NCI-H82 (cell line): ENCODE data around the gene PRKG1.
A peak's percentile ranks its signal among the peaks of the same experiment; 100 is the strongest.
"Not testable (repeated sequence)": the region's sequence is repeated elsewhere in the genome, so short reads cannot be mapped to it uniquely, and the experiment has no call there.

Experiments
- DNase-seq: peaks from one replicate; lab custom pipeline; 2025; lab: John Stamatoyannopoulos, UW

Gene PRKG1

DNA sequence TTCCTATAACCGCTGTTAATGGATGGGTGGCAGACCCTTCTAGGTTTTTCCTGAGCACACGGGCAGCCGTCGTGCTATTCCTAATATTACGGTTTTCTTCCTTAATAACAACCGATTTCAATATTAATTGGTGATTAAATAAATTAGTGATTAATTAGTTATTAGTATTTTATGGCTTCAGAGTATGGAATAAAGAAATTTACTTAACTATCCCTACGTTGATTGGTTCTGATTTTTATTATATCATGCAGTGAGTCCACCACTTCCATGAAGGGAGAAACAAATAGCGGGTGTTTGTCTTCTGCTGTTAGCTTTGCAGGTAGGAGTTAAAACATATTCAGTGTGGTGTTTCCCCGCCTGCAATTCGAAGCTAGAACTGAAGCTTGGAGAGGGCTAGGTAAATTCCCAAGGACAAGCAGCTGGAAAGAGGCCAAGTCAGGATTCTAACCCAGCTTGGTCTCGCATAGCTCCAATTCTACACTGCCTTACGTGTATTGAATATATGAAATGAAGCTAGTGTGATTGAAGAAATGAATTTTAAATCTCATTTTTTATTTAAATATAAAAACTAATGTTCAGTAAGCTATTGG, 626.0 kb downstream of the PRKG1 start:
- DNase-seq = peak; percentile 16

DNA sequence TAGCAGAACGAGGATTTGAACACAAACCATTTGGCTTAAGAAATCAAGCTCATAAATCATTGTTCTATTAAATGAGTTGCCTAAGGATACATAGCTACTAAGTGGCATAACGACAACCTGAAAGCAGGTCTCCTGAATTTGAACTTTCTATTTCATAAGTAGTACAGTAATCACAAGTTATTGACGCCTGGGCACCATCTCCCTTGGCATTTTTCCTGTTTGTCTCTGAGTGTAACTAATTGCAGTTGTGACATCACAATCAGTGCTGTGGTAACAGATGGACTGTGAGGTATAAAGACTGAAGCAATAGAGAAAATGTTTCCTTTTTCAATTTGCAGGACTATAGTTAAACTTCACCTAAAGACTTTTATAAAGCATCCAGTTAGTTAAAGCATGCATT, 631.5 kb downstream of the PRKG1 start:
- no peak for DNase-seq

DNA sequence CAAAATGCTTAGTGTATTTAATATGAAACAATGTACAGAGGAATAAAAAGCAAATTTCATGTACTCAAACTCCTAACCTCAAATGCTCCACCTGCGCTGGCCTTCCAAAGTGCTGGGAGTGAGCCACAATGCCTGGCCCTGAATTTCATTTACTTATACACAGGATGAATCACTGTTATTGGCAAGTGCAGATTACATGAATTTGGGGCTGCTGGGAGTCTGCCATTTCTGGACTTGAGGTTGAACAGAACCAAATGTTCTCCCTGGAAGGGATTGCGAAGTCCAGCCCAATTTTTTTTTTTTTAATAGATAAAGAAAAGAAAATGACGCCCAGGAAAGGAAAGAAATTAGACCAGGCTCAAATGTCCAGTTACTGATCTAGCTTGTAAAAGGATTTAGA, 631.9 kb downstream of the PRKG1 start:
- DNase-seq = no peak

- no peak for DNase-seq
These were observed 633.1 kb downstream of the PRKG1 start for GRCh38 chr10:51707392-51707791.

- DNase-seq = no peak
These were observed 633.6 kb downstream of the PRKG1 start for GRCh38 chr10:51707821-51708424.

DNA sequence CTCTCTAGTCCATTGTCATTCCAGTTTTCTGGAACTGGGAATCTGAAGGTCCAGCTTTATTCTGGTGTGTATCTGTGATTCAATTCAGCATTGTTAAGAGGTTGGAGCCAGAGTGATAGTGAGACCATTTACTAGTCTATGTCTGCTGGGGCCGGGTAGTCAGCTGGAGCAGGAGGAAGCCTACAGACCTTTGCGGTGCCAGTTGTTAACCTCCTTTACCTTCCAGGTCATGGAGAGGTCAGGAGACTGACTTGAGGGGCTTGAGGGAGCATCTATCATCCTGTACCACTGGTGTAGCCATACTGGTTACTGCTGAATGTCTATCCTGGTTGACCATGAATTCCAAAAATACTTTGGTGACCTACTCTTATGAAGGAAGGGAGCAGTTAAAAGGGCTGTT, 634.3 kb downstream of the PRKG1 start:
- DNase-seq = no peak

DNA sequence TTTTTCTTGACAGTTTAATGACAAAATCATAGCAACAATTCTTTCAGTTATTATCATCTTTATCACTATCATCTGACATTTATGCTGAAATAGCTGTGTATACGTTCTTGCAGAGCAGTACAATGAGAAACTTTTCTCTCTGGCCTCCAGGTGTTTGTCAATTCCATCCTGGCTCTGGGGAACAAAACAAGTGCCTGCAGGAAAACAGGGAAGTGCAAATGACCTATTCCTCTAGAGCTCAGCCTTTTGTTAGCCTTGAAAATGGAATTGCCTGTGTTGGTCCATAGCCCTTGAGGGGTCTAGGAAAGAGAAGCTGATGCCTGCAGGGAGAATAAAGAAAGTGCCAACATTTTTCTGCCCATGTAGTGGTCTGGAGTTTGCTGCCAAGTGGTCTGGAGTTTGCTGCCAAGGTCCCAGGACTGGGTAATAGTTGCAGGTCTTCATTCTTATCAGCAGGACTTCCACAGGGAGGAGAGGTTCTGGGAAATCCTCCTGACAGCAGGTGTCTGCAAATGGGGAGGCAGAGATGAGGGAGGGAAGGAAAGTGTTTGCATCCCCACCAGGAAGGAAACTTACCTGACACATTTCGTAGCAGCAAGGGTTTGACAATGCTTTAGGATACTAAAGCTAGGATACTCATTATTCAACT, 635.2 kb downstream of the PRKG1 start:
- DNase-seq = no peak

DNA sequence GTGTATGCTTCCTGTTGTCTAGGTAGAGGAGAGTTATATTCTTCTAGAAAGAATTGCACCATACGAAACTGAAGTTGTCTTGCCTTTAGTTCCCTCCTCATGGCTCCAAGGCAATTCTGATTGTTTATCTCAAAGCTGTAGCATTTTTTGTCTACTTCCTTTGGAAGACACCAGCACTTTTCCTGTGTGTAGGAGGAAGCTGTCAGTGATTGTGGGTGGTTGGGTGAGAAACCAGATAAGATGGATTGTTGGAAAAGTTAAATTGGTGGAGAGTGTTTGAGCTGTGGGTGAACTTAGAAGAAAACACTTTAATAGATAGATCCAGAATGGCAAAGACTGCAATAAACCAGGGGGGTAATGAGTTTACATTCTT, 637.2 kb downstream of the PRKG1 start:
- no peak for DNase-seq

DNA sequence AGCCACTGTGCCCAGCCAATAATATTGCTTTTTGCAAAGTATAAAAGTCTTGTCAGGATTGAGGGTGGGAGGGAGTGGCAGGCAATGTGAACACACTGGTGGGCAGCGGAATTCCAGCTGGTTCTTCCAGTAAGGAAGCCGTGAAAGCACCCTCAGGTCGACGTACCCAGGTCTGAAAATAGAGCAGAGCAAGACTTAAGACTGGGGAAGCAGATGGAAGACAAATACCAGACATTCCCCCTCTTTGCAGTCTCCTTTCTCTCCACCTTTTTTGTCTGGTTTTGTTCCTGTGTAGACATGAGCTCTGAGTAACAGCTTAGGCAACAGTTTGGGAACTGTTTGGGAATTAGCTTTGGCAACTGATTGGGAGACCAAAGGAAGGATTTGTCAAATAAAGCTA, 642.7 kb downstream of the PRKG1 start:
- no peak for DNase-seq

GRCh38 chr10:51718804-51719291, 644.6 kb downstream of the PRKG1 start:
- no peak for DNase-seq

- DNase-seq = no peak
These were observed 649.8 kb downstream of the PRKG1 start for GRCh38 chr10:51724038-51724437.

DNA sequence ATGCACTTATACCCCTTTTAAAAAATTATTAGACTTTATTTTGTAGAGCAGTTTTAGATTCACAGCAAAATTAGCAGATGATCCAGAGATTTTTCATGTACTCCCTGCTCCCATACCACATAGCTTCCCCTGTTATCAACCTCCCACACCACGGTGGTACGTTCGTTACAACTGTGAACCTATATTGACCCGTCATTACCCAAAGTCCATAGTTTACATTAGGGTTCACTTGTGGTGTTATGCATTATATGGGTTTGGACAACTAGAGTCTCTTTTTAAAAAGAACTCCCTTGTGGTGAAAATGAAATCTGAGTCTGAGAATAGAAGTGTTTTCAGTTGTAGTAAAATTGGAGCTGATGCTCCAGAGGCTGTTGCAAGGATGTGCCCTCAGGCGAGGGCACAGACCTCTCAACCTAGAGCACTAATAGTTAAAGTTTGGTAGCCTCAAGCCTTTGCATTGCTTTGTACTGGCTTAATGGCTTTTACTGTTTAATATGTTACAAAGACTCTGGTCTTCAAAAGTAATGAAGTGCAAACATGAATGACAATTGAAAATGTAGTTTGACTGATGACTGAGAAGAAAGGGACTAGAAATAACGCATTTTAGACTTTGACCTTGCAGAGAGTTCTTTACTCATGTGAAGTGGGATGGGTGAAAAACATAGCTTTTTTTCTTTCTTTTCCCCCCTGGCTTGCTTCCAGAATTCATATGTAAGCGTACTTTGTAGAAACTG, 655.7 kb downstream of the PRKG1 start:
- no peak for DNase-seq

DNA sequence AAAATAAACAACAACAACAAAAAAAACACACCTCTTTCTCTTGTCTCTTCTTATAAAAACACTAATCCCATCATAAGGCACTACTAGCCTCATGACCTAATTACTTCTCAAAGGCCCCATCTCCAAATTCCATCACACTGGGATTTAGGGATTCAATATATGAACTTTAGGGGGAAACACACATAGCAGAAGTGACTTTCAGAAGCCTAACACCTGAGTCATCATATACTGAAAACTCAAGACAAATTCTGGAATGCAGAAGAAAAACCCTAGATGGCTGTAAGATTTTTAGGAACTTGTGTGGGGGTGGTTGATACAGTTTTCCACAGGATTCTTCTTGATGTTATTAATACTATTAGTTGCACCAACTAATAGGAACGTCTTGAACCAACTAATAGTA, 658.8 kb downstream of the PRKG1 start:
- no peak for DNase-seq

- DNase-seq = peak; percentile 74
These were observed 668.9 kb downstream of the PRKG1 start for GRCh38 chr10:51743146-51743545.

DNA sequence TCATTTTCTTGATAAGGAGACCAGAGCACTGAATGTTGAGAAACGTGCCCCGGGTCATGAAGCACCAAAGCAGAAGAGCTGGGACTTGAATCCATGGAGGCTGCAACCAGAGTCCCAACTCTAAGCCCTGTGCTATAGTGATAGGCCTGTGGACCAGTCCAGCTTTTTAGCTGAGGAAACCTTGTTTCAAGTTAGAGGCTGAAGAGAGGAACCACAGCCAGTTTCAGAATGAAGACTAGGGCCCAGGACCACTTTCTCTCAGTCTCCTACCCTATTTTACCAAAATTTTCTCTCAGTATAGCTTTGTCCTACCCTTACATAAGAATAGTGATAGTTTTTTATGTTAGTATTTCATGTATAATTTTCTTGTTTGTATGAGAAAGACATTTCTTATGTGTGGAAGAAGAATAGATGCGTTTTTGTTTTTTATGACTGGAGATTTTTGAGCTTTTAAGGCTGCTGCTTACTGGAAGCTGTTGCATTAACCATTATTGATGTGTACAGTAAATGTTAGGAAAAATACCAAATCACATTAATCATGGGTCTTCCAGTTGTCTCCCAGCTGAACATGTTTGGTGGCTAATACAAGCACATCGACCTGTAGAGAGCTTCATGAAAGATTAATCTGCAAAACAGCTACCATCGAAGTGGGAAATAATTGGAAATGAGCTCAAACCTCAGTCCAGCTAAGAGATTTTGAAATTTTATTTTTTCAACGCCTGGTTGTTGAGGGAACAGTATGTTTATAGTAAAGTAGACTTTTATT, 670.1 kb downstream of the PRKG1 start:
- DNase-seq = no peak

DNA sequence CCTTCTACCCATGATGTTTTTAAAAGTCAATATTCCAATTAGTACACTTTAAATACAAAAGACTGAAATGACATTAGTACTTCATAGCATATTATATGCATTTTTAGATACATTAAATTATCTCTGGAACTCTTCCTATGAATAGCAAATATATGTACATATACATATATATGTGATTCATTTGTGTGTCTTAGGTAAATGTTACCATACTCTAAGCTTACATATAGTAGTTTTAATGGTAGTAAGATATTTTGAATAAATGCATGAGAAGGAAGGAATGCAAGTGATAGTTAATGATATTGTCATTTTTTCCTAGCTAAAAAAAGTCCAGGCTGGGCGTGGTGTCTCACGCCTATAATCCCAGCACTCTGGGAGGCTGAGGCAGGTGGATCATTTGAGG, 671.1 kb downstream of the PRKG1 start:
- DNase-seq = no peak

DNA sequence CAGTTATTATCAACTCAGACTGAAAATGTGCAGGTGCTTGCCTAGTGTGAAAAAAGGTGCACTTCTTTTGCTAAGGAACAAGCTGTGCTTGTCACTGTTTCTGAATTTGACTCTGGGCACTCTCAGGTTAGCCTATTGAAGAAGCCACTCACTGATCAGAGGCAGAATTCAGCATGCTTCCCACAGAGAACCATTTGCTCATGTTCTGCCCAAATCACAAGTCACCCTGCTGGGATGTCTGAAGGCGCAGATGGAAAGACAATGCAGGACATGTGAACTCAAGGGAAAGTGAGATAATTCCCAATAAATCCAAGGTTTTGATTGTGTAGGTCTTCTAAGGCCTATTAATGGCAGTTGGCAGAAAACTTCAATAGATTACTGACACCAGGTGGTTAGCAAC, 672.9 kb downstream of the PRKG1 start:
- no peak for DNase-seq

GRCh38 chr10:51748959-51749358, 674.7 kb downstream of the PRKG1 start:
- DNase-seq = no peak

GRCh38 chr10:51758366-51758765, 684.1 kb downstream of the PRKG1 start:
- DNase-seq = no peak

DNA sequence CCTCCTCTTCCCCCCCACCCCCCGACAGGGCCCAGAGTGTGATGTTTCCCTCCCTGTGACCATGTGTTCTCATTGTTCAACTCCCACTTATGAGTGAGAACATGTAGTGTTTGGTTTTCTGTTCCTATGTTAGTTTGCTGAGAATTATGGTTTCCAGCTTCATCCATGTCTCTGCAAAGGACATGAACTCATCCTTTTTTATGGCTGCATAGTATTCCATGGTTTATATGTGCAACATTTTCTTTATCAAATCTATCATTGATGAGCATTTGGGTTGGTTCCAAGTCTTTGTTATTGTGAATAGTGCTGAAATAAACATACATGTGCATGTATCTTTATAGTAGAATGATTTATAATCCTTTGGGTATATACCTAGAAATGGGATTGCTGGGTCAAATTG, 684.6 kb downstream of the PRKG1 start:
- not testable (repeated sequence) for DNase-seq

GRCh38 chr10:51759896-51760534, 685.7 kb downstream of the PRKG1 start:
- no peak for DNase-seq
